ENCODE results near the gene NPAS3. TPM values are rescaled to one million over a fixed set of nuclear protein-coding genes. Genes with fewer than 3 reads are reported as not detected.

NPAS3 gene
- total RNA-seq, 1 experiment from 2014 or later = 15.6 TPM

DNA sequence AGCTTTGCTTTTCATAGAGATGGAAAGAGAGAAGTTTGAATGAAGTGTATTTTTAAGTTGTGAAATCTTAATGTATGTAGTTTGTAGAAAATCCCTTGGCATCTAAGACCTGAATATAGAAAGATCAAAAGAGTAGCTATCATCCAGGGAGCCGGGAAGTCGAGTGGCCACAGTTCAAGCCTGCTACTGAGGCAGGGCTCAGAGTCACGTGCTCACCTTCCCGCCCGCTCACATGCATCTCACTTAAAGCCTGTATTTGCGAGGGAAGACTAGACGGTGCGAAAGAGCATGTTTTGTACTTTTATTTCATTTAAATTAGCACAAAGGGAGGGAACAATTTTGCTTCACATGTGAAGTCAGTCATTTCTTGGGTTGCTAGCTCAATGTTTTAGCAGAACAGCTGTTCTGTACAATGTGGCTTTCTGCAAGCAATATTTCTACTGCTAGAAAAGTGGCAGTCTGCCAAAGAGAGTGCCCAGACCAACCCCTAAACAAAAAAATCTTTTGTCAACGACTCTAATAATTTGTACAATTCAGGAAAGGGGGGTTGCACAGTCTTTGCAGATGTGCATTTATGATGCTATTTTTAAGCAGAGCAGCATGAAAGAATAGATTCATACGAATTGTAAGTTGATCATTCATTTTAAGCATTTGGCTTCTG is 290.7 kb downstream of the NPAS3 start:
- POLR2A ChIA-PET (ENCODE audit: low non-redundant PET) = interaction anchor here (0.5 to 0.6 kb wide), 2 partner anchors 536 to 713 kb away, joined by 3 read pairs; no protein-coding TSS in a partner anchor
- TF ChIP-seq EZH2 (IDR thresholded peaks at IDR 0.05; ENCODE audit: borderline replicate concordance, low read depth, low read length, poor library complexity, severe bottlenecking) = no peak
- TF ChIP-seq, protein P1, sequence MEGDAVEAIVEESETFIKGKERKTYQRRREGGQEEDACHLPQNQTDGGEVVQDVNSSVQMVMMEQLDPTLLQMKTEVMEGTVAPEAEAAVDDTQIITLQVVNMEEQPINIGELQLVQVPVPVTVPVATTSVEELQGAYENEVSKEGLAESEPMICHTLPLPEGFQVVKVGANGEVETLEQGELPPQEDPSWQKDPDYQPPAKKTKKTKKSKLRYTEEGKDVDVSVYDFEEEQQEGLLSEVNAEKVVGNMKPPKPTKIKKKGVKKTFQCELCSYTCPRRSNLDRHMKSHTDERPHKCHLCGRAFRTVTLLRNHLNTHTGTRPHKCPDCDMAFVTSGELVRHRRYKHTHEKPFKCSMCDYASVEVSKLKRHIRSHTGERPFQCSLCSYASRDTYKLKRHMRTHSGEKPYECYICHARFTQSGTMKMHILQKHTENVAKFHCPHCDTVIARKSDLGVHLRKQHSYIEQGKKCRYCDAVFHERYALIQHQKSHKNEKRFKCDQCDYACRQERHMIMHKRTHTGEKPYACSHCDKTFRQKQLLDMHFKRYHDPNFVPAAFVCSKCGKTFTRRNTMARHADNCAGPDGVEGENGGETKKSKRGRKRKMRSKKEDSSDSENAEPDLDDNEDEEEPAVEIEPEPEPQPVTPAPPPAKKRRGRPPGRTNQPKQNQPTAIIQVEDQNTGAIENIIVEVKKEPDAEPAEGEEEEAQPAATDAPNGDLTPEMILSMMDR (conservative IDR thresholded peaks at IDR 0.05; ENCODE audit: low read depth, low read length) = no peak
- CTCF ChIA-PET = no interaction called here

DNA sequence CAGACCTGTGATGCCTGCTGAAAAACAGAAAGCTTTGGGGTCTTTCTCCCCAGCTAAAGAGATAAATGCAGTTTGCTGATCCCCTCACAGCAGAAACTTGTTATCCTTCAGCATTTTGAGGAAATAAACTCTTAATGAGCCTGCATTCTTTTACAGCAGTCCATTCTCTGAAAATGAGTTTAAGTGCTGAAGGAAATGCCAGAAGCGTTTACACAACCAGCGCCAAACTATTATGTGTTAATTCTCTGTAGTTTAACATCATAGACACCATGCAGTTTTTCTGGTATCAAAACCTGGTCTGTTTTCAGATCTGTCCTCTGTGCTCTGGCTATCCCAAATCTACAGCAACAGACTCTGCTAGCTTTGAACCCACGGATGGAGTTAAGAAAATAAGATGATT is 291.3 kb downstream of the NPAS3 start:
- H3K4me1 ChIP-seq (ENCODE audit: insufficient read depth, low read length, poor library complexity, severe bottlenecking) = peaks cover 46% of the 10 kb centered on the region
- BruUV-seq (replicated peaks) = no TSS peak
- no peaks in the 10 kb centered on the region for H3K36me3 ChIP-seq (ENCODE audit: insufficient read depth, low read length, poor library complexity, severe bottlenecking)
- DNase-seq (ENCODE audit: low spot score) = peak; percentile 85
- intact Hi-C loops (cut with micrococcal nuclease; ENCODE audit: unreplicated experiment) = no loop called here
- no peaks in the 10 kb centered on the region for H3K9me3 ChIP-seq (ENCODE audit: low read depth, low read length, poor library complexity, severe bottlenecking)
- ChIA-PET POLR2A (ENCODE audit: low non-redundant PET) (interaction anchor here (0.6 kb wide), 1 partner anchor 101 kb away, joined by 7 read pairs; no protein-coding TSS in a partner anchor), CTCF (no interaction called here)
- peak overlapping the region; percentile 75 for H3K27ac ChIP-seq (ENCODE audit: low read depth, low read length, poor library complexity, severe bottlenecking)
- TF ChIP-seq, protein P1 (conservative IDR thresholded peaks at IDR 0.05; ENCODE audit: low read depth, low read length) = no peak
- TF ChIP-seq EZH2 (IDR thresholded peaks at IDR 0.05; ENCODE audit: borderline replicate concordance, low read depth, low read length, poor library complexity, severe bottlenecking) = no peak
- no peaks in the 10 kb centered on the region for H3K27me3 ChIP-seq (replicated peaks; ENCODE audit: insufficient read depth, low read depth, low read length, poor library complexity)
- peak overlapping the region; percentile 31 for H3K4me3 ChIP-seq (ENCODE audit: low read depth, low read length, poor library complexity, severe bottlenecking)

More for the DNA sequence above, 290.7 kb downstream of the NPAS3 start:
- peak; percentile 82 for DNase-seq (ENCODE audit: low spot score)
- H3K36me3 ChIP-seq (ENCODE audit: insufficient read depth, low read length, poor library complexity, severe bottlenecking) = no peaks in the 10 kb centered on the region
- peak overlapping the region; percentile 31 for H3K4me3 ChIP-seq (ENCODE audit: low read depth, low read length, poor library complexity, severe bottlenecking)
- intact Hi-C loops (cut with micrococcal nuclease; ENCODE audit: unreplicated experiment) = no loop called here
- H3K9me3 ChIP-seq (ENCODE audit: low read depth, low read length, poor library complexity, severe bottlenecking) = no peaks in the 10 kb centered on the region
- H3K27ac ChIP-seq (ENCODE audit: low read depth, low read length, poor library complexity, severe bottlenecking) = peak overlapping the region; percentile 75
- H3K4me1 ChIP-seq (ENCODE audit: insufficient read depth, low read length, poor library complexity, severe bottlenecking) = peaks cover 46% of the 10 kb centered on the region
- no peaks in the 10 kb centered on the region for H3K27me3 ChIP-seq (replicated peaks; ENCODE audit: insufficient read depth, low read depth, low read length, poor library complexity)
- BruUV-seq (replicated peaks) = no TSS peak

DNA sequence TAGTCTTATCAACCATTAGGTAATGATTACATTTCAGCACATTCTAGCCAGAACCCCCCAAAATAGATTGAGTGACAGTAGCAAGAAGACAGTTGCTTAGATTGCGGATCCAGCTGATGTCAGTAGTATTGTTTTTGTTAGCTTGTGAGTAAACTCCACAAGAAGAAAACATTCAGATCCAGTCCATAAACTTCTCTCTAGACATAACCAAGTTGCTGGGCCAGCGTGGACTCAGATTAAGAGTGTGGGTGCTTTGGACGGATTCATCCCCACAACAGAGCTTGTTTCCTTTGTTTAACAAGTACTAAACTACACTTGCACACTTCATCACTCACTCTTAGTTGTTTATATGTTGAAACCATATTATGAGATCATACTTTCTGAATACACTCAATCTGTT is 293.4 kb downstream of the NPAS3 start:
- H3K4me3 ChIP-seq (ENCODE audit: low read depth, low read length, poor library complexity, severe bottlenecking) = no peak overlapping the region
- no peak for TF ChIP-seq EZH2 (IDR thresholded peaks at IDR 0.05; ENCODE audit: borderline replicate concordance, low read depth, low read length, poor library complexity, severe bottlenecking)
- TF ChIP-seq, protein P1 (conservative IDR thresholded peaks at IDR 0.05; ENCODE audit: low read depth, low read length) = no peak
- no peak overlapping the region for H3K27ac ChIP-seq (ENCODE audit: low read depth, low read length, poor library complexity, severe bottlenecking)
- DNase-seq (ENCODE audit: low spot score) = no peak
- no peaks in the 10 kb centered on the region for H3K9me3 ChIP-seq (ENCODE audit: low read depth, low read length, poor library complexity, severe bottlenecking)
- H3K4me1 ChIP-seq (ENCODE audit: insufficient read depth, low read length, poor library complexity, severe bottlenecking) = peaks cover 51% of the 10 kb centered on the region
- BruUV-seq (replicated peaks) = no TSS peak
- no peaks in the 10 kb centered on the region for H3K27me3 ChIP-seq (replicated peaks; ENCODE audit: insufficient read depth, low read depth, low read length, poor library complexity)
- CTCF ChIA-PET = no interaction called here
- no peaks in the 10 kb centered on the region for H3K36me3 ChIP-seq (ENCODE audit: insufficient read depth, low read length, poor library complexity, severe bottlenecking)
- POLR2A ChIA-PET (ENCODE audit: low non-redundant PET) = no interaction called here
- intact Hi-C loops (cut with micrococcal nuclease; ENCODE audit: unreplicated experiment) = no loop called here
